Smooth muscle cell (in vitro differentiated cells): ENCODE data around the gene IQCK. TPM values are rescaled to one million over a fixed set of nuclear protein-coding genes. Genes with fewer than 3 reads are reported as not detected.

Experiments used
- DNase-seq: peaks from one replicate; lab custom pipeline; 2025; ENCODE audit not compliant: unreplicated experiment; lab: John Stamatoyannopoulos, UW
- H2AFZ ChIP-seq: fragments of 200-600 bp; sonication (generic); 2 replicates; pipeline ENCODE4 v1.6.0; 2016; ENCODE audit warnings: antibody characterized with exemption, low read depth, mild to moderate bottlenecking
- H3F3A ChIP-seq: fragments of 200-600 bp; sonication (generic); 2 replicates; pipeline ENCODE4 v1.6.0; 2017; ENCODE audit warnings: antibody characterized with exemption, low read depth
- H3K27ac ChIP-seq: fragments of 200-600 bp; sonication (generic); 2 replicates; pipeline ENCODE4 v1.5.1; 2016; ENCODE audit warnings: low read depth, mild to moderate bottlenecking
- H3K27me3 ChIP-seq: fragments of 200-600 bp; sonication (generic); 2 replicates; pipeline ENCODE4 v1.6.1; 2016; ENCODE audit warnings: low read depth, mild to moderate bottlenecking
- H3K36me3 ChIP-seq: fragments of 200-600 bp; sonication (generic); 2 replicates; pipeline ENCODE4 v1.5.1; 2016; ENCODE audit warnings: low read depth
- H3K4me1 ChIP-seq: fragments of 200-600 bp; sonication (generic); 2 replicates; pipeline ENCODE4 v1.5.1; 2016; ENCODE audit warnings: low read depth
- H3K4me2 ChIP-seq: fragments of 200-600 bp; sonication (generic); 2 replicates; pipeline ENCODE4 v1.6.0; 2016; ENCODE audit warnings: mild to moderate bottlenecking
- H3K4me3 ChIP-seq: fragments of 200-600 bp; sonication (generic); 2 replicates; pipeline ENCODE4 v1.5.1; 2016; ENCODE audit warnings: mild to moderate bottlenecking
- H3K79me2 ChIP-seq: fragments of 200-600 bp; sonication (generic); 2 replicates; pipeline ENCODE4 v1.6.0; 2016; ENCODE audit warnings: low read depth, mild to moderate bottlenecking
- H3K9ac ChIP-seq: fragments of 200-600 bp; sonication (generic); 2 replicates; pipeline ENCODE4 v1.6.0; 2016; ENCODE audit warnings: low read depth
- H3K9me3 ChIP-seq: fragments of 200-600 bp; sonication (generic); replicated peaks from 2 replicates; pipeline ENCODE4 v1.5.1; 2016; ENCODE audit warnings: low read depth
- H4K20me1 ChIP-seq: fragments of 200-600 bp; sonication (generic); 2 replicates; pipeline ENCODE4 v1.6.0; 2016; ENCODE audit warnings: low read depth
- CTCF ChIP-seq: fragments of 200-600 bp; sonication (generic); IDR thresholded peaks from 2 replicates; pipeline ENCODE4 v1.5.1; 2017; ENCODE audit warnings: borderline replicate concordance, mild to moderate bottlenecking, antibody characterized with exemption; ENCODE audit not compliant: insufficient read depth, poor library complexity, severe bottlenecking
- WGBS: methylation state at CpG from one replicate; pipeline ENCODE4 v1.1.7; 2016; ENCODE audit warnings: low lambda C conversion rate; 5-methylcytosine and 5-hydroxymethylcytosine counted together
- polyA plus RNA-seq: library from polyadenylated mRNA; unstranded; fragments of >200 nt; fragmentation: Nextera tagmentation; extraction: Ambion mirVana; gene quantifications from 2 replicates; pipeline ENCODE4 v1.2.1, GENCODE V29; 2016
- total RNA-seq: library from RNA; depleted of rRNA; stranded (reverse); fragments of >200 nt; gene quantifications from 2 replicates; pipeline ENCODE4 v1.2.3, GENCODE V29; 2014

Gene IQCK
- total and polyA plus RNA-seq, 2 experiments from 2014 or later = 11.2 to 14.6 TPM

GRCh38 chr16:19760356-19761060, 42.4 kb downstream of the IQCK start:
- Histone ChIP-seq H3K9ac (no peak overlapping the region), H3K4me3 (no peak overlapping the region), H3K4me1 (no peaks in the 10 kb centered on the region), H3K4me2 (no peak overlapping the region), H3K36me3 (no peaks in the 10 kb centered on the region), H3K27ac (no peak overlapping the region), H2AFZ (no peak overlapping the region), H4K20me1 (no peaks in the 10 kb centered on the region), H3F3A (no peaks in the 10 kb centered on the region), H3K9me3 (no peaks in the 10 kb centered on the region), H3K27me3 (no peaks in the 10 kb centered on the region), H3K79me2 (no peaks in the 10 kb centered on the region)
- no peak for TF ChIP-seq CTCF
- no peak for DNase-seq
- WGBS = 96% methylated on average over 7 of the region's 7 CpGs

- no peak overlapping the region for H3K27ac ChIP-seq
- H3K79me2 ChIP-seq = no peaks in the 10 kb centered on the region
- no peaks in the 10 kb centered on the region for H3K36me3 ChIP-seq
- no peaks in the 10 kb centered on the region for H3K27me3 ChIP-seq
- no peaks in the 10 kb centered on the region for H4K20me1 ChIP-seq
- no peak for DNase-seq
- no peak overlapping the region for H3K4me2 ChIP-seq
- H3K4me3 ChIP-seq = no peak overlapping the region
- H3F3A ChIP-seq = no peaks in the 10 kb centered on the region
- H3K9me3 ChIP-seq = no peaks in the 10 kb centered on the region
- H3K4me1 ChIP-seq = no peaks in the 10 kb centered on the region
- no peak overlapping the region for H2AFZ ChIP-seq
- TF ChIP-seq CTCF = no peak
- 88% methylated on average over 6 of the region's 6 CpGs for WGBS
- no peak overlapping the region for H3K9ac ChIP-seq
Measured at GRCh38 chr16:19765860-19766553, 47.9 kb downstream of the IQCK start.

GRCh38 chr16:19766554-19766884, 48.4 kb downstream of the IQCK start:
- no peaks in the 10 kb centered on the region for H3K36me3 ChIP-seq
- H3K27ac ChIP-seq = no peak overlapping the region
- H3K4me3 ChIP-seq = no peak overlapping the region
- H3K4me1 ChIP-seq = no peaks in the 10 kb centered on the region
- H3K27me3 ChIP-seq = no peaks in the 10 kb centered on the region
- no peak overlapping the region for H2AFZ ChIP-seq
- H3K4me2 ChIP-seq = no peak overlapping the region
- no peaks in the 10 kb centered on the region for H3F3A ChIP-seq
- DNase-seq = no peak
- H3K79me2 ChIP-seq = no peaks in the 10 kb centered on the region
- no peak overlapping the region for H3K9ac ChIP-seq
- WGBS = 95% methylated on average over 3 of the region's 3 CpGs
- TF ChIP-seq CTCF = no peak
- no peaks in the 10 kb centered on the region for H4K20me1 ChIP-seq
- H3K9me3 ChIP-seq = no peaks in the 10 kb centered on the region
